ENCODE results near the gene UBAP1L.

- no peak for TF ChIP-seq POLR2AphosphoS5 (IDR thresholded peaks at IDR 0.05; ENCODE audit: low read depth, low read length)
- TF ChIP-seq POLR2A (IDR thresholded peaks at IDR 0.05; ENCODE audit: low read depth, low read length), result no peak
These were observed 20.6 kb downstream of the UBAP1L start for GRCh38 chr15:65094294-65094995.

All from GM12892 (cell line).